Superior temporal gyrus (tissue), 1 donor: ENCODE data around the gene FGFBP3.

Source experiments
- DNase-seq: peaks from one replicate; pipeline ENCODE4 v3.0.0-alpha.2; 2016; ENCODE audit errors: extremely low spot score

FGFBP3 gene

DNA sequence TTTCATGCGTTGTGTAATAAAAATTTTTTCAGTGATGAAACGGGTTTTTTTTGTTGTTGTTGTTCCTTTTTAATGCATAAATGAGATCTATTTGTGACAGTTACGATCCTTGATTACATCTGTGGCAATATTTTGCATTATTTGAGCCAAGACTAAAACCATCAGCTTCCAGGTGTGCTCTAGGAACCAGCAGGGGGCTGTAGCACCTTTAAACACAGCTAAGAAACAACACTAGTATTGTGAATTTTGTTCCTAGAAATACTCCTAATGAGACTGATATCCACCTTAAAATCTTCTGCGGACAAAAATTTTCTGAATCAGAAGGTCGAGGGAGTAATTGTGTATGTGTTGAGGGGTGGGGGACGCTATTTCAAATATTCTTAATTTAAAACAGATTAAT is 52.6 kb downstream of the FGFBP3 start:
- no peak for DNase-seq
